HCT116 (cell line): ENCODE results near the gene TMEM212. TPM values are rescaled to one million over a fixed set of nuclear protein-coding genes. Genes with fewer than 3 reads are reported as not detected.

ENCODE experiments used
- ATAC-seq: fragments of 200-7000 bp; cut with Tn5 transposase; 2 replicates; pipeline ENCODE4 v1.9.1; 2020; ENCODE audit warnings: mild to moderate bottlenecking, moderate library complexity
- BruUV-seq: library from RNA; stranded (reverse); fragments of 400-500 nt; replicated peaks from 2 replicates; lab custom pipeline; 2021; lab: Mats Ljungman, UMichigan
- CTCF ChIA-PET: fragments of 300-600 bp; sonication (Branson Sonifier 250); formaldehyde crosslinking; loops from one replicate; lab custom pipeline; 2021; ENCODE audit warnings: antibody characterized with exemption; lab: Charles Lee
- POLR2A ChIA-PET: fragments of 300-600, 350-600 bp; sonication (Branson Sonifier 250); formaldehyde crosslinking; loops from one replicate; lab custom pipeline; 2021; ENCODE audit warnings: antibody characterized with exemption; lab: Charles Lee
- RAD21 ChIA-PET, 2 experiments: fragments of 300-600 bp; sonication (Branson Sonifier 250); formaldehyde crosslinking; loops; one replicate each; lab custom pipeline; 2023; ENCODE audit warnings: low total read pairs in 2 of 2; ENCODE audit not compliant: uncharacterized antibody in 2 of 2, unreplicated experiment in 2 of 2, low non-redundant PET in 1 of 2; lab: Charles Lee
- DNase-seq: peaks from one replicate; pipeline ENCODE4 v3.0.0-alpha.2; 2010; ENCODE audit warnings: low read depth, low spot score
- H2AFZ ChIP-seq: fragments of 200-600 bp; shearing (Covaris generic), sonication (generic); 2 replicates; pipeline ENCODE4 v1.6.1; 2017; ENCODE audit warnings: low read depth, mixed run types, mixed read lengths, antibody characterized with exemption, low read length; ENCODE audit not compliant: poor library complexity, severe bottlenecking
- H3K27ac ChIP-seq: 2 replicates; pipeline ENCODE4 v1.5.1; 2012; ENCODE audit warnings: low read depth, low read length
- H3K27me3 ChIP-seq: fragments of 200-600 bp; sonication (generic); 2 replicates; pipeline ENCODE4 v1.6.1; 2016; ENCODE audit warnings: mixed run types, low read length, mixed read lengths; ENCODE audit not compliant: insufficient read depth
- H3K36me3 ChIP-seq, 2 experiments: fragments of 200-500 bp in 1 of 2; fragments of 200-600 bp in 1 of 2; sonication (Bioruptor generic) in 1 of 2; sonication (generic) in 1 of 2; 2 replicates each; pipeline versions ENCODE4 v1.5.1 to v1.6.1; 2014 to 2016; ENCODE audit warnings: low read length in 2 of 2, inconsistent platforms in 1 of 2, mixed read lengths in 1 of 2, mixed run types in 1 of 2; ENCODE audit not compliant: insufficient read depth in 2 of 2, control insufficient read depth in 1 of 2
- H3K4me1 ChIP-seq, 2 experiments: fragments of 200-600 bp in 1 of 2; sonication (generic) in 1 of 2; 2 replicates each; pipeline versions ENCODE4 v1.5.1 to v1.6.1; 2012 to 2017; ENCODE audit warnings: low read length in 2 of 2, inconsistent platforms in 1 of 2, mild to moderate bottlenecking in 1 of 2, mixed read lengths in 1 of 2, mixed run types in 1 of 2, moderate library complexity in 1 of 2; ENCODE audit not compliant: insufficient read depth in 2 of 2, control insufficient read depth in 1 of 2
- H3K4me2 ChIP-seq: fragments of 200-600 bp; sonication (generic); 2 replicates; pipeline ENCODE4 v1.6.1; 2017; ENCODE audit warnings: mixed run types, low read length, mixed read lengths
- H3K4me3 ChIP-seq, 2 experiments: fragments of 200-600 bp in 1 of 2; sonication (generic) in 1 of 2; replicated peaks in 1 of 2; 2 replicates each; pipeline ENCODE4 v1.5.1; 2011 to 2016; ENCODE audit warnings: low read length in 2 of 2, control low read depth in 1 of 2, low read depth in 1 of 2, mild to moderate bottlenecking in 1 of 2, mixed read lengths in 1 of 2, mixed run types in 1 of 2
- H3K79me2 ChIP-seq: fragments of 200-600 bp; sonication (generic); 2 replicates; pipeline ENCODE4 v1.6.1; 2017; ENCODE audit warnings: mild to moderate bottlenecking, mixed run types, low read length, moderate library complexity, mixed read lengths; ENCODE audit not compliant: insufficient read depth
- H3K9ac ChIP-seq: fragments of 200-600 bp; sonication (generic); 2 replicates; pipeline ENCODE4 v1.6.1; 2016; ENCODE audit warnings: low read length, mixed read lengths
- H3K9me2 ChIP-seq: fragments of 200-600 bp; sonication (generic), shearing (Covaris generic); 2 replicates; pipeline ENCODE4 v1.6.1; 2017; ENCODE audit warnings: mixed run types, mild to moderate bottlenecking, moderate library complexity; ENCODE audit not compliant: insufficient read depth
- H3K9me3 ChIP-seq, 2 experiments: fragments of 200-500 bp in 1 of 2; fragments of 200-600 bp in 1 of 2; sonication (Bioruptor generic) in 1 of 2; sonication (generic) in 1 of 2; 2 replicates each; pipeline ENCODE4 v1.6.1; 2014 to 2017; ENCODE audit warnings: low read length in 2 of 2, mixed read lengths in 2 of 2, inconsistent platforms in 1 of 2, low read depth in 1 of 2, mild to moderate bottlenecking in 1 of 2, mixed run types in 1 of 2, moderate library complexity in 1 of 2; ENCODE audit not compliant: control insufficient read depth in 1 of 2, insufficient read depth in 1 of 2
- H4K20me1 ChIP-seq: fragments of 200-600 bp; sonication (generic), shearing (Covaris generic); 2 replicates; pipeline ENCODE4 v1.6.1; 2017; ENCODE audit warnings: mixed run types, mild to moderate bottlenecking, moderate library complexity; ENCODE audit not compliant: insufficient read depth
- ATF3 ChIP-seq: IDR thresholded peaks from 2 replicates; pipeline ENCODE4 v1.6.1; 2012
- CTCF ChIP-seq, 3 experiments: fragments of 200-600 bp in 1 of 3; sonication (generic) in 1 of 3; IDR thresholded peaks in 2 of 3; conservative IDR thresholded peaks in 1 of 3; 2 replicates each; pipeline ENCODE4 v1.5.1; 2012 to 2017; ENCODE audit warnings: low read depth in 2 of 3, low read length in 2 of 3, antibody characterized with exemption in 1 of 3, borderline replicate concordance in 1 of 3, control low read depth in 1 of 3, mild to moderate bottlenecking in 1 of 3, mixed read lengths in 1 of 3, mixed run types in 1 of 3, moderate library complexity in 1 of 3; ENCODE audit not compliant: insufficient read depth in 1 of 3
- EGR1 ChIP-seq: IDR thresholded peaks from 2 replicates; pipeline ENCODE4 v1.6.1; 2012; ENCODE audit warnings: low read depth
- EZH2 ChIP-seq: fragments of 200-600 bp; sonication (generic); IDR thresholded peaks from 2 replicates; pipeline ENCODE4 v1.6.1; 2017; ENCODE audit warnings: antibody characterized with exemption, mixed run types
- SRF ChIP-seq: IDR thresholded peaks from 2 replicates; pipeline ENCODE4 v1.6.1; 2012; ENCODE audit warnings: low read depth
- TCF7L2 ChIP-seq: IDR thresholded peaks from 2 replicates; pipeline ENCODE4 v1.7.0; 2011; ENCODE audit warnings: borderline replicate concordance, inconsistent platforms; ENCODE audit not compliant: insufficient read depth, insufficient read length; ENCODE audit errors: extremely low read depth
- YY1 ChIP-seq: IDR thresholded peaks from 2 replicates; pipeline ENCODE4 v1.6.1; 2011; ENCODE audit warnings: low read length, low read depth, moderate library complexity, mild to moderate bottlenecking; ENCODE audit not compliant: insufficient replicate concordance; ENCODE audit errors: extremely low read depth
- ZFX ChIP-seq: fragments of 450-650 bp; IDR thresholded peaks from 2 replicates; pipeline ENCODE4 v1.6.1; 2017
- intact Hi-C: fragments of 100-400 bp; cut with micrococcal nuclease; formaldehyde crosslinking; loops from 2 replicates; pipeline ENCODE4 v1.10.0; 2022
- total RNA-seq: library from RNA; stranded (reverse); gene quantifications from one replicate; pipeline ENCODE4 v1.2.1, GENCODE V29; 2021; ENCODE audit not compliant: unreplicated experiment

Gene TMEM212
- total RNA-seq, 1 experiment from 2014 or later, result not detected

- ChIA-PET RAD21 (no interaction called here), POLR2A (no interaction called here), CTCF (no interaction called here)
- ATAC-seq, result no peak
- Histone ChIP-seq H3K9me2 (no peaks in the 10 kb centered on the region), H2AFZ (no peak overlapping the region), H3K9ac (no peak overlapping the region), H3K4me1 (no peaks in the 10 kb centered on the region), H3K27me3 (no peaks in the 10 kb centered on the region), H3K4me3 (no peak overlapping the region), H3K4me2 (no peak overlapping the region), H4K20me1 (no peaks in the 10 kb centered on the region), H3K9me3 (no peaks in the 10 kb centered on the region), H3K79me2 (no peaks in the 10 kb centered on the region), H3K27ac (no peak overlapping the region), H3K36me3 (no peaks in the 10 kb centered on the region)
- DNase-seq, result no peak
- TF ChIP-seq ATF3 (no peak), EGR1 (no peak), EZH2 (no peak), CTCF (IDR thresholded peaks at IDR 0.05 in 2 of 3, conservative IDR thresholded peaks at IDR 0.05 in 1 of 3; ENCODE audit: borderline replicate concordance in 1 of 3, insufficient read depth in 1 of 3, low read depth in 2 of 3, low read length in 2 of 3) (no peak), SRF (no peak), YY1 (no peak), TCF7L2 (no peak), ZFX (no peak)
- no TSS peak for BruUV-seq
- intact Hi-C loops, result no loop called here
Observed at GRCh38 chr3:171821778-171822358, 21.3 kb upstream of the TMEM212 start.
